Heart left ventricle (tissue), 13 donors: Measurements from ENCODE around the gene FAM180A.

Experiments used
- POLR2A ChIP-seq, 2 donors: fragments of 450-650 bp; IDR thresholded peaks; one replicate each; pipeline ENCODE4 v1.6.1; 2017; ENCODE audit warnings: antibody characterized with exemption in 2 of 2, mild to moderate bottlenecking in 2 of 2, moderate library complexity in 2 of 2
- TF ChIP-seq, protein P1 (sequence below), 12 donors: fragments of 200-600 bp; sonication (generic) in 4 of 12; IDR thresholded peaks; one replicate each; pipeline versions ENCODE4 v1.5.0 to v1.8.0; 2018 to 2022; ENCODE audit warnings: antibody characterized with exemption in 12 of 12, mild to moderate bottlenecking in 5 of 12
- donor health status: ischemic (EF 13 %, LVEDD 7.1; RV severe dilation, severe dysfunction).
- donor health status: DM: no; HTN: yes; CAD: no.
- donor health status: DM: no; HTN: no; CAD: no.
- donor health status: ischemic (EF 25% LVEDD 6.9; RV normal size, moderate dysfunction).
- donor health status: ischemic (EF 25% LVEDD 5.7; RV mildly dilated, moderate dysfunction).
- donor health status: ischemic (EF 35%, LVEDD 5.7; RV mildly dilated, moderate dysfunction).
- donor health status: nonischemic (EF 11% LVEDD 7.7; RV severe dilation, severe dysfunction).
- donor health status: DM: yes; HTN: yes; CAD: no.
- donor health status: PGD.
- donor health status: ischemic (EF 29% LVEDD 5.4; RV normal size, mild dysfunction).
- donor health status: nonischemic (EF 23%, LVEDD 6.1; RV moderate dilation, normal function).

- TF ChIP-seq, protein P1, sequence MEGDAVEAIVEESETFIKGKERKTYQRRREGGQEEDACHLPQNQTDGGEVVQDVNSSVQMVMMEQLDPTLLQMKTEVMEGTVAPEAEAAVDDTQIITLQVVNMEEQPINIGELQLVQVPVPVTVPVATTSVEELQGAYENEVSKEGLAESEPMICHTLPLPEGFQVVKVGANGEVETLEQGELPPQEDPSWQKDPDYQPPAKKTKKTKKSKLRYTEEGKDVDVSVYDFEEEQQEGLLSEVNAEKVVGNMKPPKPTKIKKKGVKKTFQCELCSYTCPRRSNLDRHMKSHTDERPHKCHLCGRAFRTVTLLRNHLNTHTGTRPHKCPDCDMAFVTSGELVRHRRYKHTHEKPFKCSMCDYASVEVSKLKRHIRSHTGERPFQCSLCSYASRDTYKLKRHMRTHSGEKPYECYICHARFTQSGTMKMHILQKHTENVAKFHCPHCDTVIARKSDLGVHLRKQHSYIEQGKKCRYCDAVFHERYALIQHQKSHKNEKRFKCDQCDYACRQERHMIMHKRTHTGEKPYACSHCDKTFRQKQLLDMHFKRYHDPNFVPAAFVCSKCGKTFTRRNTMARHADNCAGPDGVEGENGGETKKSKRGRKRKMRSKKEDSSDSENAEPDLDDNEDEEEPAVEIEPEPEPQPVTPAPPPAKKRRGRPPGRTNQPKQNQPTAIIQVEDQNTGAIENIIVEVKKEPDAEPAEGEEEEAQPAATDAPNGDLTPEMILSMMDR (IDR thresholded peaks at IDR 0.05) = no peak
- no peak for TF ChIP-seq POLR2A (IDR thresholded peaks at IDR 0.05)
Measured at GRCh38 chr7:135718794-135719437, 29.7 kb downstream of the FAM180A start.
